ENCODE measurements around the gene IFT27. TPM values are rescaled to one million over a fixed set of nuclear protein-coding genes. Genes with fewer than 3 reads are reported as not detected.

IFT27 gene
- total RNA-seq, 1 experiment from 2014 or later, result 8.3 TPM

- no peak overlapping the region for H3K4me3 Mint-ChIP-seq (ENCODE audit: unreplicated experiment)
- no peak for TF ChIP-seq CTCF (IDR thresholded peaks at IDR 0.05; ENCODE audit: insufficient read depth in 1 of 2, low read depth in 1 of 2, low read length in 1 of 2, severe bottlenecking in 1 of 2, unreplicated experiment in 1 of 2)
- intact Hi-C loops (cut with micrococcal nuclease; ENCODE audit: unreplicated experiment), result no loop called here
- no peaks in the 10 kb centered on the region for H3K36me3 Mint-ChIP-seq (ENCODE audit: insufficient read depth, unreplicated experiment)
- no TSS peak for BruUV-seq (replicated peaks)
- H3K27ac Mint-ChIP-seq (ENCODE audit: unreplicated experiment), result no peak overlapping the region
- CTCF ChIA-PET, result no interaction called here
- DNase-seq, result no peak
- POLR2A ChIA-PET, result no interaction called here
- Histone ChIP-seq H3K4me3 (ENCODE audit: low read depth, low read length) (no peak overlapping the region), H3K36me3 (ENCODE audit: control insufficient read depth, insufficient read depth, low read length) (no peaks in the 10 kb centered on the region), H3K9me3 (no peaks in the 10 kb centered on the region), H3K27me3 (replicated peaks; ENCODE audit: control insufficient read depth, insufficient read depth, low read length) (no peaks in the 10 kb centered on the region; the same call in none of the 2 replicates), H3K4me1 (no peaks in the 10 kb centered on the region)
- peaks cover 20% of the 10 kb centered on the region for H3K27me3 Mint-ChIP-seq (ENCODE audit: insufficient read depth, unreplicated experiment)
- no peaks in the 10 kb centered on the region for H3K9me3 Mint-ChIP-seq (ENCODE audit: unreplicated experiment)
- no peaks in the 10 kb centered on the region for H3K4me1 Mint-ChIP-seq (ENCODE audit: low read depth, unreplicated experiment)
Observed at GRCh38 chr22:36809351-36809750, 33.4 kb upstream of the IFT27 start.

- ChIA-PET POLR2A (no interaction called here), CTCF (no interaction called here)
- Mint-ChIP-seq H3K4me1 (ENCODE audit: low read depth, unreplicated experiment) (no peaks in the 10 kb centered on the region), H3K36me3 (ENCODE audit: insufficient read depth, unreplicated experiment) (no peaks in the 10 kb centered on the region), H3K27ac (ENCODE audit: unreplicated experiment) (no peak overlapping the region), H3K27me3 (ENCODE audit: insufficient read depth, unreplicated experiment) (peaks cover 17% of the 10 kb centered on the region), H3K9me3 (ENCODE audit: unreplicated experiment) (no peaks in the 10 kb centered on the region), H3K4me3 (ENCODE audit: unreplicated experiment) (no peak overlapping the region)
- BruUV-seq (replicated peaks), result no TSS peak
- no peaks in the 10 kb centered on the region; the same call in none of the 2 replicates for H3K27me3 ChIP-seq (replicated peaks; ENCODE audit: control insufficient read depth, insufficient read depth, low read length)
- no peak for DNase-seq
- no peaks in the 10 kb centered on the region for H3K9me3 ChIP-seq
- intact Hi-C loops (cut with micrococcal nuclease; ENCODE audit: unreplicated experiment), result no loop called here
- H3K36me3 ChIP-seq (ENCODE audit: control insufficient read depth, insufficient read depth, low read length), result no peaks in the 10 kb centered on the region
- TF ChIP-seq CTCF (IDR thresholded peaks at IDR 0.05; ENCODE audit: insufficient read depth in 1 of 2, low read depth in 1 of 2, low read length in 1 of 2, severe bottlenecking in 1 of 2, unreplicated experiment in 1 of 2), result no peak
- no peaks in the 10 kb centered on the region for H3K4me1 ChIP-seq
- H3K4me3 ChIP-seq (ENCODE audit: low read depth, low read length), result no peak overlapping the region
Observed at GRCh38 chr22:36808721-36809344, 32.9 kb upstream of the IFT27 start.

- no peaks in the 10 kb centered on the region; the same call in none of the 2 replicates for H3K27me3 ChIP-seq (replicated peaks; ENCODE audit: control insufficient read depth, insufficient read depth, low read length)
- CTCF ChIA-PET, result no interaction called here
- Mint-ChIP-seq H3K9me3 (ENCODE audit: unreplicated experiment) (no peaks in the 10 kb centered on the region), H3K4me1 (ENCODE audit: low read depth, unreplicated experiment) (no peaks in the 10 kb centered on the region), H3K4me3 (ENCODE audit: unreplicated experiment) (no peak overlapping the region), H3K27ac (ENCODE audit: unreplicated experiment) (no peak overlapping the region), H3K36me3 (ENCODE audit: insufficient read depth, unreplicated experiment) (no peaks in the 10 kb centered on the region), H3K27me3 (ENCODE audit: insufficient read depth, unreplicated experiment) (peaks cover 8% of the 10 kb centered on the region)
- intact Hi-C loops (cut with micrococcal nuclease; ENCODE audit: unreplicated experiment), result no loop called here
- H3K9me3 ChIP-seq, result no peaks in the 10 kb centered on the region
- no peaks in the 10 kb centered on the region for H3K4me1 ChIP-seq
- no peak for TF ChIP-seq CTCF (IDR thresholded peaks at IDR 0.05; ENCODE audit: insufficient read depth in 1 of 2, low read depth in 1 of 2, low read length in 1 of 2, severe bottlenecking in 1 of 2, unreplicated experiment in 1 of 2)
- H3K36me3 ChIP-seq (ENCODE audit: control insufficient read depth, insufficient read depth, low read length), result no peaks in the 10 kb centered on the region
- H3K4me3 ChIP-seq (ENCODE audit: low read depth, low read length), result no peak overlapping the region
- no TSS peak for BruUV-seq (replicated peaks)
- POLR2A ChIA-PET, result no interaction called here
- no peak for DNase-seq
Observed at GRCh38 chr22:36807627-36808026, 31.7 kb upstream of the IFT27 start.

Data from Caco-2 (cell line).